ENCODE data around the gene DAGLA.

GRCh38 chr11:61659413-61660196 lies 20.6 kb upstream of the DAGLA start:
- TF ChIP-seq POLR2A (IDR thresholded peaks at IDR 0.05) (no peak), CTCF (IDR thresholded peaks at IDR 0.05) (no peak)
